ENCODE results near the gene YPEL1.

The YPEL1 gene

GRCh38 chr22:21771631-21771976 is 36.0 kb upstream of the YPEL1 start:
- no peak for TF ChIP-seq TCF12 (IDR thresholded peaks at IDR 0.05; ENCODE audit: low read depth)
- TF ChIP-seq EGR1 (IDR thresholded peaks at IDR 0.05): no peak
- no peak for TF ChIP-seq FOXM1 (IDR thresholded peaks at IDR 0.05; ENCODE audit: borderline replicate concordance, low read depth)
- TF ChIP-seq CEBPB (IDR thresholded peaks at IDR 0.05): no peak
- TF ChIP-seq NFIC (IDR thresholded peaks at IDR 0.05): no peak
- TF ChIP-seq REST (IDR thresholded peaks at IDR 0.05; ENCODE audit: low read depth): no peak

GRCh38 chr22:21768435-21768834 is 32.8 kb upstream of the YPEL1 start:
- TF ChIP-seq EGR1 (IDR thresholded peaks at IDR 0.05) (no peak), YY1 (IDR thresholded peaks at IDR 0.05; ENCODE audit: low read depth) (no peak), FOXM1 (IDR thresholded peaks at IDR 0.05; ENCODE audit: borderline replicate concordance, low read depth) (no peak), CEBPB (IDR thresholded peaks at IDR 0.05) (no peak), USF1 (IDR thresholded peaks at IDR 0.05) (no peak), REST (IDR thresholded peaks at IDR 0.05; ENCODE audit: low read depth) (no peak), TCF12 (IDR thresholded peaks at IDR 0.05; ENCODE audit: low read depth) (no peak), CREB1 (IDR thresholded peaks at IDR 0.05; ENCODE audit: low read depth) (no peak), MAX (IDR thresholded peaks at IDR 0.05) (no peak), EP300 (IDR thresholded peaks at IDR 0.05; ENCODE audit: borderline replicate concordance) (no peak), ZBTB7A (IDR thresholded peaks at IDR 0.05; ENCODE audit: low read depth) (no peak), TEAD4 (IDR thresholded peaks at IDR 0.05) (no peak), RAD21 (IDR thresholded peaks at IDR 0.05; ENCODE audit: low read depth) (no peak), TAF1 (IDR thresholded peaks at IDR 0.05; ENCODE audit: low read depth) (no peak), NFIC (IDR thresholded peaks at IDR 0.05) (no peak)

GRCh38 chr22:21766691-21767462 is 31.3 kb upstream of the YPEL1 start:
- TF ChIP-seq CEBPB (IDR thresholded peaks at IDR 0.05): no peak
- TF ChIP-seq TEAD4 (IDR thresholded peaks at IDR 0.05): no peak
- no peak for TF ChIP-seq CREB1 (IDR thresholded peaks at IDR 0.05; ENCODE audit: low read depth)
- no peak for TF ChIP-seq TCF12 (IDR thresholded peaks at IDR 0.05; ENCODE audit: low read depth)
- no peak for TF ChIP-seq NFIC (IDR thresholded peaks at IDR 0.05)
- no peak for TF ChIP-seq FOXM1 (IDR thresholded peaks at IDR 0.05; ENCODE audit: borderline replicate concordance, low read depth)
- TF ChIP-seq YY1 (IDR thresholded peaks at IDR 0.05; ENCODE audit: low read depth): no peak
- no peak for TF ChIP-seq USF1 (IDR thresholded peaks at IDR 0.05)
- no peak for TF ChIP-seq REST (IDR thresholded peaks at IDR 0.05; ENCODE audit: low read depth)
- TF ChIP-seq EGR1 (IDR thresholded peaks at IDR 0.05): no peak
- TF ChIP-seq ZBTB7A (IDR thresholded peaks at IDR 0.05; ENCODE audit: low read depth): no peak
- TF ChIP-seq RAD21 (IDR thresholded peaks at IDR 0.05; ENCODE audit: low read depth): no peak

GRCh38 chr22:21765909-21766529 is 30.4 kb upstream of the YPEL1 start:
- TF ChIP-seq EP300 (IDR thresholded peaks at IDR 0.05; ENCODE audit: borderline replicate concordance) (no peak), TAF1 (IDR thresholded peaks at IDR 0.05; ENCODE audit: low read depth) (no peak), TCF12 (IDR thresholded peaks at IDR 0.05; ENCODE audit: low read depth) (no peak), REST (IDR thresholded peaks at IDR 0.05; ENCODE audit: low read depth) (no peak), MAX (IDR thresholded peaks at IDR 0.05) (no peak), FOXM1 (IDR thresholded peaks at IDR 0.05; ENCODE audit: borderline replicate concordance, low read depth) (no peak), RAD21 (IDR thresholded peaks at IDR 0.05; ENCODE audit: low read depth) (no peak), TEAD4 (IDR thresholded peaks at IDR 0.05) (no peak), NFIC (IDR thresholded peaks at IDR 0.05) (no peak), CREB1 (IDR thresholded peaks at IDR 0.05; ENCODE audit: low read depth) (no peak), USF1 (IDR thresholded peaks at IDR 0.05) (no peak), EGR1 (IDR thresholded peaks at IDR 0.05) (no peak), YY1 (IDR thresholded peaks at IDR 0.05; ENCODE audit: low read depth) (no peak), CEBPB (IDR thresholded peaks at IDR 0.05) (no peak), ZBTB7A (IDR thresholded peaks at IDR 0.05; ENCODE audit: low read depth) (no peak)

Measured in Ishikawa (cell line).